ENCODE data around the gene TLCD1. TPM values are rescaled to one million over a fixed set of nuclear protein-coding genes. Genes with fewer than 3 reads are reported as not detected.

TLCD1 gene
- total RNA-seq, 1 experiment from 2014 or later, result 50.7 TPM

DNA sequence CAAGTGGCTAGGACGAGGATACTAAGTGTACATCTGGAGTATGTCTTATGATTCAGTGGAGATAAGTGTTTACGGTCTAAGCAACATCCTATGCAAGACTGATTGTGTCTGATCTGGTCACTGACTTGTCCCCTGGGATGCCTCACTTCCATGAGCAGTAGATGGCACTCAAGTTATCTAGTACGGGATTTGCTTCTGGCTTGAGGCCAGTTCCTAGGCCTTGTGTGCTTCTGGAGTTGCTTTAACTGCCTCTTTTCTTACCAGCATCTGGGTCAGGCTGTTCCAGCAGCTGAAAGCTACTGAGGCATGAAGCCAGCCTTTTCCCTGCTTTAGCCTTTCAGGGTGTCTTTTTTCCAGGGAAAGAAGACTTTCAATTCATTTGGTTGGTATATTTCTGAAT, 41.1 kb downstream of the TLCD1 start:
- no peak overlapping the region for H3K27ac Mint-ChIP-seq
- no peak overlapping the region for H4K8ac ChIP-seq (replicated peaks; ENCODE audit: insufficient read length, low read depth, low read length)
- H2BK15ac ChIP-seq (ENCODE audit: low read depth, low read length), result no peak overlapping the region
- no peak overlapping the region for H2AK5ac ChIP-seq (ENCODE audit: insufficient read length, low read length)
- TF ChIP-seq, protein P1, sequence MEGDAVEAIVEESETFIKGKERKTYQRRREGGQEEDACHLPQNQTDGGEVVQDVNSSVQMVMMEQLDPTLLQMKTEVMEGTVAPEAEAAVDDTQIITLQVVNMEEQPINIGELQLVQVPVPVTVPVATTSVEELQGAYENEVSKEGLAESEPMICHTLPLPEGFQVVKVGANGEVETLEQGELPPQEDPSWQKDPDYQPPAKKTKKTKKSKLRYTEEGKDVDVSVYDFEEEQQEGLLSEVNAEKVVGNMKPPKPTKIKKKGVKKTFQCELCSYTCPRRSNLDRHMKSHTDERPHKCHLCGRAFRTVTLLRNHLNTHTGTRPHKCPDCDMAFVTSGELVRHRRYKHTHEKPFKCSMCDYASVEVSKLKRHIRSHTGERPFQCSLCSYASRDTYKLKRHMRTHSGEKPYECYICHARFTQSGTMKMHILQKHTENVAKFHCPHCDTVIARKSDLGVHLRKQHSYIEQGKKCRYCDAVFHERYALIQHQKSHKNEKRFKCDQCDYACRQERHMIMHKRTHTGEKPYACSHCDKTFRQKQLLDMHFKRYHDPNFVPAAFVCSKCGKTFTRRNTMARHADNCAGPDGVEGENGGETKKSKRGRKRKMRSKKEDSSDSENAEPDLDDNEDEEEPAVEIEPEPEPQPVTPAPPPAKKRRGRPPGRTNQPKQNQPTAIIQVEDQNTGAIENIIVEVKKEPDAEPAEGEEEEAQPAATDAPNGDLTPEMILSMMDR (conservative IDR thresholded peaks at IDR 0.05), result no peak
- H3T11ph ChIP-seq (ENCODE audit: low read length), result no peak overlapping the region
- H3K9me3 ChIP-seq (ENCODE audit: control insufficient read depth, low read depth, low read length), result no peaks in the 10 kb centered on the region
- H4K5ac ChIP-seq (ENCODE audit: insufficient read length, low read depth, low read length), result no peak overlapping the region
- H3K27me3 ChIP-seq (ENCODE audit: insufficient read depth, low read length), result peaks cover 1% of the 10 kb centered on the region; the same call in 1 of the 2 replicates
- no peak overlapping the region for H2AFZ ChIP-seq (ENCODE audit: low read length)
- no peak overlapping the region for H2BK12ac ChIP-seq (ENCODE audit: insufficient read length, low read depth, low read length)
- no peak overlapping the region for H4K91ac ChIP-seq (ENCODE audit: insufficient read length, low read depth, low read length)
- no peak overlapping the region for H3K18ac ChIP-seq (ENCODE audit: insufficient read length, low read depth, low read length)
- H3K36me3 Mint-ChIP-seq (ENCODE audit: insufficient read depth in 1 of 3, low read depth in 3 of 3), result peaks cover 67 to 96% (median 94%) of the 10 kb centered on the region in 3 experiments; a peak in 6 of 7 replicates
- H3K14ac ChIP-seq (ENCODE audit: insufficient read depth, low read length), result no peak overlapping the region
- H2BK5ac ChIP-seq (ENCODE audit: insufficient read length, low read length), result no peak overlapping the region
- H3K9ac ChIP-seq (ENCODE audit: extremely low read depth, insufficient read length, low read length), result no peak overlapping the region
- H3K27me3 Mint-ChIP-seq (ENCODE audit: low read depth), result no peaks in the 10 kb centered on the region
- H3K4me1 ChIP-seq (ENCODE audit: insufficient read depth, low read length), result no peaks in the 10 kb centered on the region
- no peak overlapping the region for H3K23ac ChIP-seq (ENCODE audit: insufficient read length, low read depth, low read length)
- no CpG with 5 or more reads among the region's 3 CpGs for WGBS (ENCODE audit: extremely low coverage, insufficient read length, low lambda C conversion rate)
- H3K4me2 ChIP-seq (ENCODE audit: insufficient read depth, insufficient read length, low read length), result no peak overlapping the region
- H4K20me1 ChIP-seq (ENCODE audit: control insufficient read depth, insufficient read depth, insufficient read length), result no peaks in the 10 kb centered on the region
- H3K27ac ChIP-seq (ENCODE audit: insufficient read length, low read depth, low read length), result no peak overlapping the region
- no peaks in the 10 kb centered on the region for H3K23me2 ChIP-seq (ENCODE audit: insufficient read length, low read depth, low read length, poor library complexity, severe bottlenecking)
- no peak for DNase-seq
- no peaks in the 10 kb centered on the region for H3K79me1 ChIP-seq (ENCODE audit: insufficient read depth, low read depth, low read length, poor library complexity, severe bottlenecking)
- no peaks in the 10 kb centered on the region for H3K79me2 ChIP-seq (ENCODE audit: insufficient read depth, low read length)
- H3K4ac ChIP-seq (ENCODE audit: low read depth, low read length), result no peak overlapping the region
- no peaks in the 10 kb centered on the region for H3K9me3 Mint-ChIP-seq
- no peak overlapping the region for H2BK120ac ChIP-seq (ENCODE audit: low read depth, low read length, poor library complexity, severe bottlenecking)
- no peak overlapping the region for H3K56ac ChIP-seq (ENCODE audit: insufficient read length, low read depth, low read length)
- no peak overlapping the region for H2BK20ac ChIP-seq (ENCODE audit: low read depth, low read length, poor library complexity, severe bottlenecking)
- H3K4me1 Mint-ChIP-seq, result no peaks in the 10 kb centered on the region
- H3K4me3 Mint-ChIP-seq, result no peak overlapping the region

All from H9 (cell line).